ENCODE data around the gene DLG5. TPM values are rescaled to one million over a fixed set of nuclear protein-coding genes. Genes with fewer than 3 reads are reported as not detected.

DLG5 gene
- total and polyA plus RNA-seq, 2 experiments from 2014 or later, result 4.4 to 27.9 TPM

DNA sequence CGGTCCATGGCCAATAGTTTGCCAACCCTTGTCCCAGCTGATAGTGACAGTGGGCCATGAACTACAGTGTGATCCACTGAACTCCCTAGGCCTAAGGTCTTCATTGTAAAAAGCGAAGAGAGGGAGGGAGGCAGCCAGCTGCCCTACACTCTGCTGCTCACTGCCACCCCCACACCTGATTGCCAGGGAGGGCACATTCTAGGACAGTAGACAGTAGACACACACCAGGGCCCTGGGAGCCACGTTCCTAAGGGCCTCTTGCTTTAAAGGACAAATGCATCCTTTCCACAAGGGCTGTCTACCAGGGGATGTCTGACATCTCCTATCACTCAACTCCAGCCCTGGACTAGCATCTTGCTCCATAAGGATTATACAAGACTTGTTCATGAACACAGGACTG is 122.2 kb downstream of the DLG5 start:
- no peak overlapping the region for H3K4me3 ChIP-seq
- H3K4me1 ChIP-seq (ENCODE audit: insufficient read depth), result peaks cover 11% of the 10 kb centered on the region
- H3K4me2 ChIP-seq (ENCODE audit: unreplicated experiment), result no peak overlapping the region
- H3K36me3 ChIP-seq (ENCODE audit: low read depth), result peaks cover 4% of the 10 kb centered on the region; the same call in 1 of the 2 replicates
- H3K9me3 ChIP-seq (ENCODE audit: low read depth), result no peaks in the 10 kb centered on the region
- no peak overlapping the region for H3K9ac ChIP-seq
- H4K20me1 ChIP-seq (ENCODE audit: insufficient read depth), result no peaks in the 10 kb centered on the region
- no peaks in the 10 kb centered on the region for H3K79me2 ChIP-seq (ENCODE audit: insufficient read depth)
- no peak overlapping the region for H2AFZ ChIP-seq
- TF ChIP-seq EZH2 (IDR thresholded peaks at IDR 0.05; ENCODE audit: insufficient read depth, poor library complexity, severe bottlenecking) (no peak), EZH2phosphoT487 (IDR thresholded peaks at IDR 0.05; ENCODE audit: insufficient read depth, low read depth) (no peak)
- WGBS, 2 experiments (ENCODE audit: low coverage in 1 of 2, low lambda C conversion rate in 2 of 2, missing lambda C conversion rate in 2 of 2), result 83 to 89% methylated on average over 3 of the region's 3 CpGs
- no peak for DNase-seq
- peaks cover 8% of the 10 kb centered on the region; the same call in 1 of the 2 replicates for H3F3A ChIP-seq (ENCODE audit: insufficient read depth)
- in situ Hi-C loops (cut with MboI), result no loop called here
- H3K27ac ChIP-seq, result no peak overlapping the region
- no peaks in the 10 kb centered on the region for H3K9me2 ChIP-seq (ENCODE audit: insufficient read depth)
- H3K27me3 ChIP-seq (replicated peaks; ENCODE audit: insufficient read depth), result no peaks in the 10 kb centered on the region

DNA sequence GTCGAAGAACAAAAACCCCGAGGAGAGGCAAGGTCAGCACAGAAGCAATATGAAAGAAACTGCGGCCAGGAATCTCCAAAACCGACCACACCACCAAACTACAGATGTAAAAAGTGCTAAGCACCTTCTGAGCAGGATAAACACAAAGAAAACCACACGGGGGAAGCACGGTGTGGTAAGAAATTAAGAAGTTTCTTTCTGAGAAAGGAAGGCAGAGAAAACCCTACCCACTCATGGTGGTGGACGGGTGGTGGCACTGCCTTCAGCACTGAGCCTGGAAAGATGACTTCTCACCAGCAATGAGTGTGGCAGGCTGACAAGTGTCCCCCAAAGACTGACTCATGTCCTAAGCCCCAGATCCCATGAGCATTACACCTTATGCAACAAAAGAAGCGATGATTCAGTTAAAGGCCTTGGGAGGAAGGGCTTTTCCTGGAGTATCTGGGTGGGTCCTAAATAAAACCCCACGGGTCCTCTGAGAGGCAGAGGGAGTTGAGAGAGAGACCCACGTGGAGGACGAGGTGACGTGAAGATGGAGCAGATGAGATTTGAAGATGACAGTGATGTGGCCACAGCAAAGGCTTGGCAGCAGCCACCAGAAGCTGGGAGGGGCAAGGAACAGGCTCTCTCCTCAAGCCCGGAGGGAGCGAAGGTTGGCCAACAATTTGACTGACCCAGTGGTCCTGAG is 124.9 kb downstream of the DLG5 start:
- DNase-seq, result peak; percentile 77
- Histone ChIP-seq H3K4me2 (ENCODE audit: unreplicated experiment) (peak overlapping the region; percentile 9), H3K4me3 (no peak overlapping the region), H3K79me2 (ENCODE audit: insufficient read depth) (no peaks in the 10 kb centered on the region), H3F3A (ENCODE audit: insufficient read depth) (peaks cover 8% of the 10 kb centered on the region; the same call in 1 of the 2 replicates), H4K20me1 (ENCODE audit: insufficient read depth) (no peaks in the 10 kb centered on the region), H3K36me3 (ENCODE audit: low read depth) (0 out of 2 replicates have a peak, but pooled peaks cover 4% of the 10 kb centered on the region), H3K9ac (no peak overlapping the region), H3K27me3 (replicated peaks; ENCODE audit: insufficient read depth) (no peaks in the 10 kb centered on the region), H3K27ac (peak overlapping the region; percentile 9), H3K9me3 (ENCODE audit: low read depth) (no peaks in the 10 kb centered on the region), H3K4me1 (ENCODE audit: insufficient read depth) (peaks cover 11% of the 10 kb centered on the region), H2AFZ (no peak overlapping the region), H3K9me2 (ENCODE audit: insufficient read depth) (no peaks in the 10 kb centered on the region)
- WGBS, 2 experiments (ENCODE audit: low coverage in 1 of 2, low lambda C conversion rate in 2 of 2, missing lambda C conversion rate in 2 of 2), result 67 to 70% methylated on average over 14 of the region's 14 CpGs
- no peak for TF ChIP-seq EZH2phosphoT487 (IDR thresholded peaks at IDR 0.05; ENCODE audit: insufficient read depth, low read depth)
- in situ Hi-C loops (cut with MboI), result no loop called here

DNA sequence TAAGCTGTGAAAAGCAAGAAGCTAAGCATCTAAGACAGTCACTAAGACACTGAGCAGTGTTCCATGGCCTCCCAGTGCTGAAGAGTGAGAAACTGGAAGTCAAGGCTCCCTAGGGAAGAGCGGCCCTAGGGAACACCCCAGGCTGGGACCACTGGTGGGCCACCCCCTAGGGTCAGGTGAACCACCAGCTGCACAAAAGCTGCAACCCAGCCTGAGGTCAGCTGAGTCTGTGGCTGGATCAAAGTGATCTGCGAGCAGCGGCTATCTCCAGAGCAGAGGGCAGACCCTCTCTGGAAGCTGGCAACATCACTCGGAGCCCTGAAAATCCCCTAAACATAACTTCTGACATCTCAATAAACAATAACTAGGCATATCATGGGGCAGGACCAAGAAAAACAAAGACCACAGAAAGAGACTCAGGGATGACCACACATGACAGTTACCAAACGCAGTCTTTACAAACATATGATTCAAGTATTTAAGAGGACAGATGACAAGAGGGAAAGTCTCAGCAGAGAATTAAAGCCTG is 125.8 kb downstream of the DLG5 start:
- Histone ChIP-seq H3K79me2 (ENCODE audit: insufficient read depth) (no peaks in the 10 kb centered on the region), H3K36me3 (ENCODE audit: low read depth) (0 out of 2 replicates have a peak, but pooled peaks cover 4% of the 10 kb centered on the region), H3F3A (ENCODE audit: insufficient read depth) (peaks cover 8% of the 10 kb centered on the region; the same call in 1 of the 2 replicates), H3K27me3 (replicated peaks; ENCODE audit: insufficient read depth) (no peaks in the 10 kb centered on the region), H3K9me2 (ENCODE audit: insufficient read depth) (no peaks in the 10 kb centered on the region), H3K4me3 (no peak overlapping the region), H2AFZ (no peak overlapping the region), H3K4me2 (ENCODE audit: unreplicated experiment) (no peak overlapping the region), H3K4me1 (ENCODE audit: insufficient read depth) (peaks cover 11% of the 10 kb centered on the region), H3K9ac (no peak overlapping the region), H4K20me1 (ENCODE audit: insufficient read depth) (no peaks in the 10 kb centered on the region), H3K27ac (no peak overlapping the region), H3K9me3 (ENCODE audit: low read depth) (no peaks in the 10 kb centered on the region)
- no peak for TF ChIP-seq EZH2phosphoT487 (IDR thresholded peaks at IDR 0.05; ENCODE audit: insufficient read depth, low read depth)
- TF ChIP-seq EZH2 (IDR thresholded peaks at IDR 0.05; ENCODE audit: insufficient read depth, poor library complexity, severe bottlenecking), result no peak
- in situ Hi-C loops (cut with MboI), result no loop called here
- 94 to 97% methylated on average over 5 of the region's 5 CpGs for WGBS, 2 experiments (ENCODE audit: low coverage in 1 of 2, low lambda C conversion rate in 2 of 2, missing lambda C conversion rate in 2 of 2)
- no peak for DNase-seq

DNA sequence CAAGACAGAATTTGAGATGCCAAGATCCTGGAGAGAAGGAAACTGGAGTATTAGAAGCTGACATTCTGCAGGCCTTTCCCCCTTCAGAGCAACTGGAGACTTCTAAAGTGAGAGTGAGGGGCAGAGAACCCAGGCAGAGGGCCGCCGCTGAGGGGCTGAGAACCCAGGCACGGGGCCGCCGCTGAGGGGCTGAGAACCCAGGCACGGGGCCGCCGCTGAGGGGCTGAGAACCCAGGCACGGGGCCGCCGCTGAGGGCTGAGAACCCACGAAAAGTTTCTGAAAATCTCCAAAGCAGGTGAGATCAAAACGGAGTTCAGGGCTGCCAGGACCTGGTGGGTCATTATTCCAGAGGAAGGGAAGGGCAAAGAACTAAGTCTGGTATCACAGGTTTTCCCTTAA is 126.2 kb downstream of the DLG5 start:
- Histone ChIP-seq H3K79me2 (ENCODE audit: insufficient read depth) (no peaks in the 10 kb centered on the region), H4K20me1 (ENCODE audit: insufficient read depth) (no peaks in the 10 kb centered on the region), H3K9ac (no peak overlapping the region), H3K9me2 (ENCODE audit: insufficient read depth) (no peaks in the 10 kb centered on the region), H3K4me3 (no peak overlapping the region), H3K4me1 (ENCODE audit: insufficient read depth) (peaks cover 11% of the 10 kb centered on the region), H3K36me3 (ENCODE audit: low read depth) (0 out of 2 replicates have a peak, but pooled peaks cover 4% of the 10 kb centered on the region), H3F3A (ENCODE audit: insufficient read depth) (peaks cover 8% of the 10 kb centered on the region; the same call in 1 of the 2 replicates), H3K27ac (no peak overlapping the region), H2AFZ (no peak overlapping the region), H3K9me3 (ENCODE audit: low read depth) (no peaks in the 10 kb centered on the region), H3K4me2 (ENCODE audit: unreplicated experiment) (no peak overlapping the region), H3K27me3 (replicated peaks; ENCODE audit: insufficient read depth) (no peaks in the 10 kb centered on the region)
- DNase-seq, result no peak
- TF ChIP-seq EZH2 (IDR thresholded peaks at IDR 0.05; ENCODE audit: insufficient read depth, poor library complexity, severe bottlenecking) (no peak), EZH2phosphoT487 (IDR thresholded peaks at IDR 0.05; ENCODE audit: insufficient read depth, low read depth) (no peak)
- 91 to 99% methylated on average over 9 to 13 of the region's 13 CpGs for WGBS, 2 experiments (ENCODE audit: low coverage in 1 of 2, low lambda C conversion rate in 2 of 2, missing lambda C conversion rate in 2 of 2)
- in situ Hi-C loops (cut with MboI), result no loop called here
